ENCODE measurements around the gene MAOA.

Gene MAOA

DNA sequence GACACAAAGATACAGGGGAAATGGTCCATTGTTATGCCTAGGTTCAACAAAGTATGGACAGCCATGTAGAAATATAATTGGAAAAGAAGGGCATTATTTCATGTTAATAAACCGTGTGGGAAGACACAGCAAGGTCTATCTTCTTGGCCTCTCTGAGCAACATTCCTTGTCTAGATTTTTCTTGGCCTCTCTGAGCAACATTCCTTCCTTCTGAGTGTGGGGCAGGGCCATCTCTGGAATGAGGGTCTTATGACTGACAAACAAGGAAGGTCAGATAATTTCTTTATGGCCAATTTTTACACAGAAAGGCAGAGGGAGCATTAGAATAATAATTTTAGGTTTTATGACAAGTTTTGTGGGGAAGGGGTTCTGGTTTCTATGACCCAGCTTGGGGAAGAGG is 24.3 kb upstream of the MAOA start:
- TF ChIP-seq CTCF (IDR thresholded peaks at IDR 0.05): no peak

GRCh38 chrX:43633081-43633480 is 23.0 kb upstream of the MAOA start:
- no peak for TF ChIP-seq CTCF (IDR thresholded peaks at IDR 0.05)

- no peak for TF ChIP-seq CTCF (IDR thresholded peaks at IDR 0.05)
Observed at GRCh38 chrX:43633757-43634156, 22.3 kb upstream of the MAOA start.

GRCh38 chrX:43640482-43640881 is 15.6 kb upstream of the MAOA start:
- TF ChIP-seq CTCF (IDR thresholded peaks at IDR 0.05): no peak

- no peak for TF ChIP-seq CTCF (IDR thresholded peaks at IDR 0.05)
Observed at GRCh38 chrX:43641691-43642090, 14.4 kb upstream of the MAOA start.

DNA sequence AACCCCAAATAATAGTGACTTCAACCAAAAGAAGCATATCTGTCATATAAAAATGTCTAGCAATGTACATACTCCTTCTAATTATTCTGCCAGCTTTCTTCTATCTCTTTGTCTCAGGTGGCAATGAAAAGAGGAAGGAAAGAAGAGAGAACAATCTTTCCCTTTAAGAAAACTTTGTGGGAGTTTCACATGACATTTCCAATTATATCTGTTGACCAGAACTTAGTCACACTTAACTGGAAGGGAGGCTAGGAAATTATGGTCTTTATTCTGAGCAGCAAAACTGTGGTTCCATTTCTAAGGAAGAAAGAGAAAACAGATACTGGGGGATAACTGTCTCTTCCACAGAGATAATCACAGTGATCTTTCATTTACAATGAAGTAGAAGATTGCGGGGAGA is 12.9 kb upstream of the MAOA start:
- TF ChIP-seq CTCF (IDR thresholded peaks at IDR 0.05): no peak

DNA sequence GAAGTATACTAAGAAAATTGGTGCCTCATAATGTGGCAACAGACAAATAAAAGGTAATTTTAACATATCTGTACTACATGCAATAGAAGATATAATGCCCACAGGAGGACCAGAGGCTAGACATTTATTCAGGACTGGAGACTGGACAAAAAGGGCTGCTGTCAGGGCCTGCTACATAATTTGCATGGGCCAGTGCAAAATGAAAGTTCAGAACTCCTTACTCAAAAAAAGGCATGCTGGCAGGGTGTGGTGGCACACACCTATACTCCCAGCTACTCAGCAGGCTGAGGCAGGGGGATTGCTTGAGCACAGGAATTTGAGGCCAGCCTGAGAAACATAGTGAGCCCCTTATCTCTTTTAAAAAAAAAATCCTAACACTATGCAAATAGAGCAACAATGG is 12.4 kb upstream of the MAOA start:
- TF ChIP-seq CTCF (IDR thresholded peaks at IDR 0.05): no peak

- no peak for TF ChIP-seq CTCF (IDR thresholded peaks at IDR 0.05)
Observed at GRCh38 chrX:43644124-43644701, 11.9 kb upstream of the MAOA start.

All from LNCAP (cell line).